ENCODE data around the gene CMTM8.

The CMTM8 gene

DNA sequence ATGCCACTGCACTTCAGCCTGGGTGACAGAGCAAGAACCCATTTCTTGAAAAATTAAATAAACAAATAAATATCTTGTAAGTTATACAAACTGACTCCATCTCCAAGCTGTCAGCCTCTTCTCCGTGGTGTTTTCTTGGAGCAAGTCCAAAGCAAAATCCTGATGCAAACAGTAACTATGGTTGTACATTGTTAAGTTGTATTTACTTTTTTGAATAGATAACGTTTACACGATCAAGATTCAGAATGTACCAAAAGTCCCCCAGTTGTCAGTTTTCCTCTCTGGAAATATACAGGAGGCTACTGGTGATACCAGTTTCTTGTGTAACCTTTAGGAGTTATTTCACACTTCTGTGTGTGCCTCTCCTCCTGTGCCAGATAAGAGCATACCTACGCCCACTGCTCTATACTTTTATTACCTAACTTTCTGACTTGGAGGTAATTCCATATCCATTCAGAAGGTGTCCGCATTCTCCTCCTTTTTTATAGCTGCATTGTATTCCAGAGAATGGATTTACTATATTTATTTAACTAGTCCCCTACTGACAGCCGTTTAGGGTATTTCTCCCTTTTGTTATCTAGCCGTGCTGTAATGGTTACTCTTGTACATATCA, 167.3 kb downstream of the CMTM8 start:
- DNase-seq, result no peak

DNA sequence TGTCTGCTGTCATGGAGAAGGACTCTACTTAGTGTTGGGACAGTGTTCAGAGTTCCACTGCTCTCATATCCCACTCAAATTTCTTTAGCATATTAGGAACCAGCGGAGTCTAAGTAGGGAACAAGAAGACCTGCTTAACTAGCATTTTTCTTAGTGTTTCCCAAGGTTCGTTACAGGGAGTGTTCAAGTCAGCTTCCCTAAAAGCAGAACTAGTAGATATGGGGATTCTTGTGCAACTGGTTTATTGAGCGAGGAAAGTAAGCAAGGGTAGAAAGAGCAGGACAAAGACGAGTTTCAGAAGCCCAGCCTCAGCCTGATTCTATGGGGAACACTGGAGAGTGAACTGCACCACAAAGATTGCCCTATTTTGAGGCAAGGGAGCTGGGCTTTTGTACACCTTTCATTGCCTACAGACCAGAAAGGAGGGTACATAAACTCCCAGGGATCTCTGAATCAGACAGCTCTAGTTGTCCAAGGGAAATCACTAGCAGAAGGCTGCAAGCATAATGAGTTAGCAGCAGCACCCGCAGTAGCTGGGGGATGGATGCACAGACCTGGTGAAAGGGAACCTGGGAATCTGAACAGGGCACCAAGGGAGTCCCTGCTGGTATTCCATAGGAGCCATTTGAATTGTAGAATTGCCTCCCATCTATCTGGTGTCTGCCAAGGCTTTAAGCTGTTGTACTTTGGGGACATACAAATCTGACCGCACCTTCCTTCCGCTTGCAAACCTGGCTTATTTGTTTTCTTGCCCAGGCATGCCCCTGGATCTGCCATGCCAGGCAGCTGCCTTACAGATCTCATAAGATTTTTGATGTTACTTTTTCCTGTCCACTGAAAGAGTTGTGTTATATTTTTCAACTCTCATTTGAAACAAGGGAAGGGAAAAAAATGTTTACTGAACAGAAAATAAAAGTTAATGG, 168.3 kb downstream of the CMTM8 start:
- DNase-seq, result no peak

DNA sequence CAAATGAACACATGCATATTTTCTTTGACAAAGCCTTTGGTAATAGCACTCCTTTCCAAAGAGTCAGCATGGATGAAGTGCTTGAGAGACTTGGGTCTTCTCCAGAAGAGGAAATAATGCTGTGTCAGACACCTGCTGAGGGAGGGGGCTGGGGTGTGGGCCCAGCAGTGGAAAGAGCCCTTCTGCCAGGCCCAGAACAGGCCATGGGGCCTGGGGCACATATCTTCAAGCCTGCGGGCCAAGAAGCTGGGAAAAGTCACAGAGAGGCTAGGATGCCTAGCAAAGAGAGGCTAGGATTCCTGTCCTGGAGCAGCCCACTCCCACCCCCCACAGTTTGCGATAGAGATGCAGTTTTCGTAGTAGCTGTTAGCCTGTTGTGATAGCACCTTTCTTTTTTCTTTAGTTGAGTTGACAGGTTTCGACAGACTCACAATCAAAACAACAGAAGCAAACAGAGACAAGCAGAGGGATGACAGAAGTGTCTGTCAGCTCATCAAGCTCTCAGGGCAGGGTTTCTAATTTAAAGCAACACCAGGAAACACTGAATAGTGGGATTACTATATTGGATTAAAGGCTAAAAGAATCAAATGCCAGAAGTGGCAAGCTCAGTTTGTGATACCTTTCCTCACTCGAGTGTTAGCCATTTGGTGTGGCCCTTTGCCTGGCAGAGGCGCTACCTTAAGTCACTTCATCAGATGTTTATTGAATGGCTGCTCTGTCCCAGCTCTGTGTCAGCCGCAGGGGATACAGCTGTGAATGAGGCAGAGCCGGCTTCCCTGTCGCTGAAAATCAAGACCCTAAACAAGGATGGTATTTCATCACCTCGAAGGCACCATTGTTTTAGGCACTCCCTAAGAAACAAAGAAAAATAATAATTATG, 172.1 kb downstream of the CMTM8 start:
- no peak for DNase-seq

DNA sequence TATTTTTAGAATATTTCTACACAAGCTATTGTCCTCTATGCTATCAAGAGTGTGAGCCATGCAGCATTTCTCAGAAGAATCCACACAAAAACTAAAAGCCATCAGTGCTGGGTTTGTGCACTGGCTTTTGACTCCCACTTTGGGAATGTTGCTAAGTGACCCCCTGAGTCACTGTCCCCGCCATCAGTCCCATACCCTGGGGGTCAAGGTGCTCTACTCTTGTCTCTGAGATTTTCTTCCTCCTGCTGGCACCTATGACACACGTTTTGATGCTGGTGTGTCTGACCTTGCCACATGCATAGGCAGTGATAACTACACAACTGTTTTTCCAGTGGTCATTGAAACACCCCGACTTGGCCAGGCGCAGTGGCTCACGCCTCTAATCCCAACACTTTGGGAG, 173.0 kb downstream of the CMTM8 start:
- DNase-seq, result no peak

DNA sequence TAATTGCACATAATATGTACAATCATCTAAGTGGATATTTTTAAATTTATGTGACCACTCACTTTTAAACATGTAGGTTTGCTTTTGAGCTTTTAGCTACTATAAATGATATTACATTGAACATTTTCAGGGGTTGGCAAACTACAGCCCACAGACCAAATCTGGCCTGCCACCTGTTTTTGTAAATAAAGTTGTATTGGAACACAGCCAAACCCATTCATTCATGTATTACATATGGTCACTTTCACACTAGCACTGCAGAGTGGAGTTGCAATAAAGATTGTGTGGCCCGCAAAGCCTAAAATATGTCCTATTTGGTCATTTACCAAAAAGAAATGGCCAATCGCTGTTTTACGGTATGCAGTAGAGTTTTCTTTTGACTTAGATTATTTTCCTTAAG, 174.4 kb downstream of the CMTM8 start:
- no peak for DNase-seq

DNA sequence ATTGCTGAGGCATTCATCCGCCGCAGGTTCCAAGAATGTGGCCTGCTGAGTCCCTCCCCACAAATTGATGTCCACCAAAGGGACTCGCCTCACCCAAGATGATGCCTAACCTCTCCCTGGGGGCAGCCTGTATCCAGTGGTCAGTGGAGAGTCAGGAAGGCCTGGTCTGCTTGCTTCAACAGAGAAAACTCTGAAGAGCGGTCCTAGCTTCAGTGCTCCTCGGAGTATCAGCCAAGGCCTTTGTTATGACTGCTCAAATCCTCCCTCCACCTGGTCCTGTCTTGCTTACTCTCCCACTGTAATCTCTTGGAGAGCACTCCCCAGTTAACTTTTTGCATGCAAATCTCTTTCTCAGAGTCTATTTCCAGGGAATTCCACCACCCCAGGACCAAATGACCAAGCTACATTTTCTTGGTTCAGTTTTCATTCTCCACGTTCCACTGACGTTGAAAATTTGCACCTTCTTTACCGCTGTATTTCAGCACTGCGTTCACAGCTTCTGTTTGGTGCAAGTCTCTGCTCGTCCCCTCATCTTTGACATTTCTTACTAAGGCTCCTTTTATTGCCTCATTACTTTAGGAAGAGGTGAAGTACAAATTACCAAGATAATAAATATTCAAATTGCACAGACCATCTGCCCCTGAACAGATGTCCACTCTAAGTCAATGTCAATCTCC, 175.5 kb downstream of the CMTM8 start:
- no peak for DNase-seq

DNA sequence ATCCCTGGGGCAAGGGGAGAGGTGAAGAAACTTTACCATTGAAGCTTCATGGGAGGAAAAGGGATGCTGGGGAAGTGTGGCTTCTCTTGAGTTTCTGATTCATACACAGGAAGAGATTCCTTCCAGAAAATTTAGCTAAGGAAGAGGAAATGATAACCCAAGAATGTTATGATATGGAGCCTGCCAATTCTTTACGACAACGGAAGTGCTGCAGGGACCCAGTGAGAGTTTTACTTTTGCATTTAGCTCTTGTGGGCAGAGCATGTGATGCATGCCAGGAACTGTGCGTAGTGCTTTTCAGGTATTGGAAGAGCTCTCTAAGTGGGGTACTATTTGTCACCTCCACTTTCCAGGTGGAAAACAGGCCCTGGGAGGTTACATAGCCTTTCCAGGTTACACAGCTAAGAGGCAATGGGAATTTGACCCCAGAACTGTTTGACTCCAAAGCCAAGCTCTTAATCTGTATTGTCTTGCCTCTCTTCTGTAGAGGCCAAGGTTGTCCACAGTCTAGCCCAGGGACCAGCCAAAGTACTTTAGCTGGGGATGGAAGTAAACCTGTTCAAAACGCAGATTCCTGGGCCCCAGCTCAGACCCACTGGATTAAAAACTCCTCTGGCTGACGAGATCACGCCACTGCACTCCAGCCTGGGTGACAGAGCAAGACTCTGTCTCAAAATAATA, 176.2 kb downstream of the CMTM8 start:
- DNase-seq, result no peak

DNA sequence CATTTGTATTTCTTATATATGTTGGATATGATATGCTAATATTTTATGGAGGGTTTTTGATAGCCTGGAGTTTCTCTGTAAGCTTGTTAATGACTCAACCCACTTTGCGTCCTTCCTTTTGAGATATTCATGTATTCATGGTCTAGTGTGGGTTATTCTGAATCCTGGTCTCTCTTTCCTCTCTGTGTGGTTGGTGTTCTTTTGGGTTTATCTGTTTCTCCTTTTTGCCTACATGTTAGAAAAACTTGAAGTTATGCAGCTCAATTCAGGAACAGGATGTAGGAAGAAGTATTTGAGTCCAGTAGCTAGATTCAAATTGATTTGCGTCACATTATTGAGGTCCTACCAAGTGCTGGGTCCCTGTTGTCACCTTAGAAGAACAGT, 181.3 kb downstream of the CMTM8 start:
- DNase-seq, result no peak
